ENCODE measurements around the gene TIE1. TPM values are rescaled to one million over a fixed set of nuclear protein-coding genes. Genes with fewer than 3 reads are reported as not detected.

The TIE1 gene
- total RNA-seq, 1 experiment from 2014 or later: not detected

DNA sequence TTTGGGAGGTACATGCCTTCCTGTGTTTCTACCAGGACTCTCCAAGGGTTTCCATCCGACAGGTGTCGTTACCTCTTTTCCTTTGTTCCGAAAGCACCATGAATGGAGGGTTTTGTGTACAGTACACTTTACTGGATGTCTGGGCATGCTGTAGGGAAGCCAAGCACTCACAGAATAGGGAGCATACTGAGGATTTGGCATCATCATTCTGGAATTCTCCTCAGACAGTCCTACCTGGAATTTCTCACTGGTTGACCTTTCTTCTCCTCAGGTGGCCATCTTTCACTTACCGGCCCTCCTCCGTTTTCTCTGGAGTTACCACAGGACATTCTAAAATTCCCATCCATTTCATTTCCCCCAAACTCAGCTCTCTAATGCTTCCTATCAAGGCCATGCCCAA lies 30.9 kb downstream of the TIE1 start:
- H3K27me3 ChIP-seq (ENCODE audit: insufficient read depth, low read depth): no peaks in the 10 kb centered on the region
- no peak for TF ChIP-seq EZH2 (IDR thresholded peaks at IDR 0.05; ENCODE audit: low read depth)
- TF ChIP-seq, protein P1, sequence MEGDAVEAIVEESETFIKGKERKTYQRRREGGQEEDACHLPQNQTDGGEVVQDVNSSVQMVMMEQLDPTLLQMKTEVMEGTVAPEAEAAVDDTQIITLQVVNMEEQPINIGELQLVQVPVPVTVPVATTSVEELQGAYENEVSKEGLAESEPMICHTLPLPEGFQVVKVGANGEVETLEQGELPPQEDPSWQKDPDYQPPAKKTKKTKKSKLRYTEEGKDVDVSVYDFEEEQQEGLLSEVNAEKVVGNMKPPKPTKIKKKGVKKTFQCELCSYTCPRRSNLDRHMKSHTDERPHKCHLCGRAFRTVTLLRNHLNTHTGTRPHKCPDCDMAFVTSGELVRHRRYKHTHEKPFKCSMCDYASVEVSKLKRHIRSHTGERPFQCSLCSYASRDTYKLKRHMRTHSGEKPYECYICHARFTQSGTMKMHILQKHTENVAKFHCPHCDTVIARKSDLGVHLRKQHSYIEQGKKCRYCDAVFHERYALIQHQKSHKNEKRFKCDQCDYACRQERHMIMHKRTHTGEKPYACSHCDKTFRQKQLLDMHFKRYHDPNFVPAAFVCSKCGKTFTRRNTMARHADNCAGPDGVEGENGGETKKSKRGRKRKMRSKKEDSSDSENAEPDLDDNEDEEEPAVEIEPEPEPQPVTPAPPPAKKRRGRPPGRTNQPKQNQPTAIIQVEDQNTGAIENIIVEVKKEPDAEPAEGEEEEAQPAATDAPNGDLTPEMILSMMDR (conservative IDR thresholded peaks at IDR 0.05): no peak
- no peak overlapping the region for H2AFZ ChIP-seq
- H3K9me3 ChIP-seq (ENCODE audit: insufficient read depth, low read depth): peaks cover 4% of the 10 kb centered on the region; the same call in 1 of the 2 replicates
- H3K9me2 ChIP-seq (ENCODE audit: insufficient read depth): no peaks in the 10 kb centered on the region
- no peaks in the 10 kb centered on the region for H3F3A ChIP-seq (ENCODE audit: insufficient read depth, low read depth)
- no peaks in the 10 kb centered on the region for H3K79me2 ChIP-seq (ENCODE audit: low read depth)
- ChIA-PET CTCF (interaction anchor here (0.5 kb wide), 1 partner anchor 27 kb away, joined by 3 read pairs; the partner anchor contains the start of gene CDC20), POLR2A (ENCODE audit: unreplicated experiment) (no interaction called here)
- no peak overlapping the region for H3K4me3 ChIP-seq
- peaks cover 15% of the 10 kb centered on the region for H3K4me1 ChIP-seq (replicated peaks; ENCODE audit: insufficient read depth)
- no peaks in the 10 kb centered on the region for H4K20me1 ChIP-seq (ENCODE audit: insufficient read depth)
- no peak overlapping the region for H3K4me2 ChIP-seq
- no peak for DNase-seq
- no peak overlapping the region for H3K27ac ChIP-seq
- BruUV-seq (replicated peaks): no TSS peak
- H3K36me3 ChIP-seq (ENCODE audit: low read depth): no peaks in the 10 kb centered on the region
- intact Hi-C loops (cut with micrococcal nuclease; ENCODE audit: unreplicated experiment): no loop called here

DNA sequence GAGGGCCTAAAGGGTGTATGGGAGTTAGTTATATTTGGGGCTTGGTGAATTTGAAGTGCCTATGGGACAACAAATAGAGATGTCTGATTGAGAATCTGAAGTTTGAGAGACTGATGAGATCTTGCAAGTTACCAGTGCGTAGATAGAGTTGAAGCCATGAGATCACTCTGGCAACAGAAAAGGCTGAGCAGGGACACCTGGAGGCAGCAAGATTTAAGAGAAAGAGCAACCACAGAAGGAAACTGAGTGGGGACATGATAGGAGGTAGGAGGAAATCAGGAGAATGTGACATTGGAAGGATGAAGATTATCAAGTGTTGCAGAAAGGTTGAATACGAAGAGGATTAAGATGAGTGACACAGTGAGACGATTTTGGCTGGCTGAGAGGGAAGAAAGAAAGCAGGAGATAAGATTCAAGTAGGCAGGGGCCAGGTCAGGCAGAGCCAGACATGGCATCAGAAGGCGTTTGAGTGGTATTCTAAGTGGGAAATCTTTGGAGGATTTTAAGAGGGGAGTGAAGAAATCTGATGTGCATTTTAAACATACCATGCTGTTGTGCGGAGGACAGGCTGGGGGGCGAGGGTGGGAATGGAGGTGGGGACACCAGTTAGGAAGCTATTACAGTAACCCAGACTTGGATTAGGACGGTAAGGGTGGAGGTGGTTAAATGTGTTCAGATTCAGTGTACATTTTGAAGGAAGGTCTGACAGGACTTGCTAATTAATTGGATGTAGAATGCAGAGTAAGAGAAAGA lies 33.8 kb downstream of the TIE1 start:
- TF ChIP-seq, protein P1 (conservative IDR thresholded peaks at IDR 0.05): no peak
- no peak for TF ChIP-seq EZH2 (IDR thresholded peaks at IDR 0.05; ENCODE audit: low read depth)
- H3K9me2 ChIP-seq (ENCODE audit: insufficient read depth): no peaks in the 10 kb centered on the region
- ChIA-PET POLR2A (ENCODE audit: unreplicated experiment) (no interaction called here), CTCF (no interaction called here)
- no peak overlapping the region for H3K27ac ChIP-seq
- no TSS peak for BruUV-seq (replicated peaks)
- no peak for DNase-seq
- H3K79me2 ChIP-seq (ENCODE audit: low read depth): no peaks in the 10 kb centered on the region
- no peaks in the 10 kb centered on the region for H3K27me3 ChIP-seq (ENCODE audit: insufficient read depth, low read depth)
- no peaks in the 10 kb centered on the region for H3F3A ChIP-seq (ENCODE audit: insufficient read depth, low read depth)
- intact Hi-C loops (cut with micrococcal nuclease; ENCODE audit: unreplicated experiment): no loop called here
- H2AFZ ChIP-seq: no peak overlapping the region
- H3K4me1 ChIP-seq (replicated peaks; ENCODE audit: insufficient read depth): peaks cover 13% of the 10 kb centered on the region
- no peaks in the 10 kb centered on the region for H3K36me3 ChIP-seq (ENCODE audit: low read depth)
- no peak overlapping the region for H3K4me3 ChIP-seq
- no peaks in the 10 kb centered on the region for H4K20me1 ChIP-seq (ENCODE audit: insufficient read depth)
- no peak overlapping the region for H3K4me2 ChIP-seq
- H3K9me3 ChIP-seq (ENCODE audit: insufficient read depth, low read depth): no peaks in the 10 kb centered on the region

DNA sequence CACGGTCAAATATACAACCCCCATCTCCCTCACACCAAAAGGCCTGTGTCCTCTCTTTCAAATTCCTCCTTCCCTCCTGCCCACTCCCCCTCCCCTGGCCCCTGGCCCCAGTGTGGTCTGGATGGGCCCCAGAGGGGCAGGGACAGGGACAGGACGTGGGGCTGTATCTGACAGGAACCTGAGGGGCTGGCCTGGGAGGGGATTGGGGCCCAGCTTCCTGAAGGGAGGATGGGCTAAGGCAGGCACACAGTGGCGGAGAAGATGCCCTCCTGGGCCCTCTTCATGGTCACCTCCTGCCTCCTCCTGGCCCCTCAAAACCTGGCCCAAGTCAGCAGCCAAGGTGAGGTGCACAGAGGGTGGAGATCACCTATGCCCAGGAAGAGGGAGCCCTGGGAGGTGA lies 36.8 kb downstream of the TIE1 start, which contains the start of gene MPL:
Gene MPL, plus strand, starts transcription at position 231 of the 400 bp plus-strand sequence. Its CDS starts 31 bp downstream, at position 262.
- H3K9me2 ChIP-seq (ENCODE audit: insufficient read depth): no peaks in the 10 kb centered on the region
- intact Hi-C loops (cut with micrococcal nuclease; ENCODE audit: unreplicated experiment): no loop called here
- no peaks in the 10 kb centered on the region for H3K9me3 ChIP-seq (ENCODE audit: insufficient read depth, low read depth)
- H3K27me3 ChIP-seq (ENCODE audit: insufficient read depth, low read depth): no peaks in the 10 kb centered on the region
- ChIA-PET POLR2A (ENCODE audit: unreplicated experiment) (interaction anchor here (0.6 kb wide), 1 partner anchor 875 kb away, joined by 3 read pairs; the partner anchor contains the start of gene CCDC30), CTCF (interaction anchor here (0.7 kb wide), 1 partner anchor 20 kb away, joined by 5 read pairs; no protein-coding TSS in a partner anchor)
- DNase-seq: no peak
- no peak within 1 kb of the TSS for H2AFZ ChIP-seq
- TF ChIP-seq, protein P1 (conservative IDR thresholded peaks at IDR 0.05): no peak
- no peak for TF ChIP-seq EZH2 (IDR thresholded peaks at IDR 0.05; ENCODE audit: low read depth)
- H3K36me3 ChIP-seq (ENCODE audit: low read depth): no peaks in the 10 kb centered on the region
- H3F3A ChIP-seq (ENCODE audit: insufficient read depth, low read depth): peaks cover 1% of the 10 kb centered on the region; the same call in 1 of the 2 replicates
- no peak within 1 kb of the TSS for H3K4me3 ChIP-seq
- BruUV-seq (replicated peaks): no TSS peak
- H3K4me2 ChIP-seq: no peak within 1 kb of the TSS
- no peak within 1 kb of the TSS for H3K27ac ChIP-seq
- H3K4me1 ChIP-seq (replicated peaks; ENCODE audit: insufficient read depth): peaks cover 3% of the 10 kb centered on the region; the same call in 1 of the 2 replicates
- no peaks in the 10 kb centered on the region for H4K20me1 ChIP-seq (ENCODE audit: insufficient read depth)
- H3K79me2 ChIP-seq (ENCODE audit: low read depth): no peaks in the 10 kb centered on the region
